Cardiac muscle cell (in vitro differentiated cells and primary cell): ENCODE data around the gene ZNF787. TPM values are rescaled to one million over a fixed set of nuclear protein-coding genes. Genes with fewer than 3 reads are reported as not detected.

ENCODE experiments used
- DNase-seq, 2 donors: peaks; one replicate each; pipeline versions ENCODE4 v3.0.0 to v3.0.0-alpha.2; 2010 to 2017; ENCODE audit warnings: low read depth in 1 of 2, low spot score in 1 of 2
- H3K27ac ChIP-seq: fragments of 200-600 bp; sonication (generic); 2 replicates; pipeline ENCODE4 v1.5.1; 2016
- H3K27me3 ChIP-seq: fragments of 200-600 bp; sonication (generic); 2 replicates; pipeline ENCODE4 v1.6.0; 2016; ENCODE audit warnings: control low read depth
- H3K36me3 ChIP-seq: fragments of 200-600 bp; sonication (generic); 2 replicates; pipeline ENCODE4 v1.5.1; 2016; ENCODE audit warnings: control low read depth
- H3K4me1 ChIP-seq: fragments of 200-600 bp; sonication (generic); 2 replicates; pipeline ENCODE4 v1.8.1; 2017; ENCODE audit warnings: low read depth, mild to moderate bottlenecking, mixed run types
- H3K4me3 ChIP-seq: fragments of 200-600 bp; sonication (generic); 2 replicates; pipeline ENCODE4 v1.5.1; 2016; ENCODE audit warnings: mild to moderate bottlenecking
- H3K9me3 ChIP-seq: fragments of 200-600 bp; sonication (generic); 2 replicates; pipeline ENCODE4 v1.5.1; 2017; ENCODE audit warnings: low read depth, mild to moderate bottlenecking, control low read depth
- CTCF ChIP-seq: IDR thresholded peaks from 2 replicates; pipeline ENCODE4 v1.5.1; 2012; ENCODE audit warnings: low read depth, mild to moderate bottlenecking, low read length
- polyA plus RNA-seq: library from polyadenylated mRNA; unstranded; fragments of >200 nt; fragmentation: Nextera tagmentation; extraction: Ambion mirVana; gene quantifications from 2 replicates; pipeline ENCODE4 v1.2.1, GENCODE V29; 2016
- total RNA-seq: library from RNA; depleted of rRNA; stranded (reverse); fragments of >200 nt; gene quantifications from 2 replicates; pipeline ENCODE4 v1.2.3, GENCODE V29; 2016

The ZNF787 gene
- total and polyA plus RNA-seq, 2 experiments from 2014 or later, result 29.2 to 45.5 TPM

GRCh38 chr19:56097776-56098175 lies 23.3 kb downstream of the ZNF787 start:
- H3K36me3 ChIP-seq, result no peaks in the 10 kb centered on the region
- DNase-seq, result no peak
- H3K4me1 ChIP-seq, result no peaks in the 10 kb centered on the region
- H3K27me3 ChIP-seq, result no peaks in the 10 kb centered on the region
- no peaks in the 10 kb centered on the region for H3K9me3 ChIP-seq
- no peak overlapping the region for H3K4me3 ChIP-seq
- no peak for TF ChIP-seq CTCF
- H3K27ac ChIP-seq, result peak overlapping the region; percentile 36

GRCh38 chr19:56097306-56097705 lies 23.8 kb downstream of the ZNF787 start:
- peak overlapping the region; percentile 36 for H3K27ac ChIP-seq
- no peaks in the 10 kb centered on the region for H3K36me3 ChIP-seq
- no peak for TF ChIP-seq CTCF
- no peak overlapping the region for H3K4me3 ChIP-seq
- DNase-seq, result no peak
- H3K9me3 ChIP-seq, result no peaks in the 10 kb centered on the region
- H3K4me1 ChIP-seq, result no peaks in the 10 kb centered on the region
- H3K27me3 ChIP-seq, result no peaks in the 10 kb centered on the region

DNA sequence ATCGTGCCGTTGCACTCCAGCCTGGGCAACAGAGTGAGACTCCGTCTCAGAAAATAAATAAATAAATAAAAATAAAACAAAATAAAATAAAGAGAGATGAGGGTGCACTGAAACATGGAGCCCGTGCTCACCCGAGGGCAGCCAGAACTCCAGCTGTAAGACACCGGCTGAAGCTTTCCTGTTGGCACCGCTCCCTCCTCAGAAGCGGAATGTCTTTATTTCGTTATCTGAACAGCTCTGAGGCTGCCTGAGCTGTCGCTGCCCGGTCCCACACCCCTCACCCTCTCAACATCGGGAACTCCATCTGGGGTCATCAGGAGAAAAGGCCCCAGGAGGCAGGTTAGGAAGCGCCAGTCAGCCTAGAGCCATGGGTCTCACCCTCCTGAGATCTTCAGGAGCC lies 24.4 kb downstream of the ZNF787 start:
- no peaks in the 10 kb centered on the region for H3K9me3 ChIP-seq
- H3K27me3 ChIP-seq, result no peaks in the 10 kb centered on the region
- no peak overlapping the region for H3K4me3 ChIP-seq
- DNase-seq, result no peak
- H3K36me3 ChIP-seq, result no peaks in the 10 kb centered on the region
- peak overlapping the region; percentile 36 for H3K27ac ChIP-seq
- TF ChIP-seq CTCF, result no peak
- no peaks in the 10 kb centered on the region for H3K4me1 ChIP-seq

DNA sequence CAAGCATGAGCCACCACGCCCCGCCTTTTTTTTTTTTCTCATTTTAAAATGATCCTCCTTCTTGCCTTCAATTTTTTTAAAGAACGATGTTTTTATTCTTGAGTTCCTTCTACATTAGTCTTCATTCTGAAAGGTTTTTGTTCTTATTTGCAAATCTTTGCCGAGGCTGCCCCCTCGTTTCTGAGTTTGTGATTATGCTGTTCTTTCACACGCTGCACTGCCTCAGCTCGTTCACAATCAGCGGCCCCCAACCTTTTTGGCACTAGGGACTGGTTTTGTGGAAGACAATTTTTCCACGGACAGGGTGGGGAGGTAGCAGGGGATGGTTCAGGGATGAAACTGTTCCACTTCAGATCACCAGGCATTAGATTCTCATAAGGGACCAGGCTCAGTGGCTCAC lies 26.6 kb downstream of the ZNF787 start:
- H3K27ac ChIP-seq, result no peak overlapping the region
- no peak for DNase-seq
- H3K27me3 ChIP-seq, result no peaks in the 10 kb centered on the region
- no peak for TF ChIP-seq CTCF
- H3K4me1 ChIP-seq, result no peaks in the 10 kb centered on the region
- H3K9me3 ChIP-seq, result no peaks in the 10 kb centered on the region
- H3K4me3 ChIP-seq, result no peak overlapping the region
- H3K36me3 ChIP-seq, result no peaks in the 10 kb centered on the region

GRCh38 chr19:56092685-56093631 lies 28.1 kb downstream of the ZNF787 start:
- Histone ChIP-seq H3K36me3 (no peaks in the 10 kb centered on the region), H3K4me3 (no peak overlapping the region), H3K27me3 (no peaks in the 10 kb centered on the region), H3K27ac (no peak overlapping the region), H3K9me3 (no peaks in the 10 kb centered on the region), H3K4me1 (no peaks in the 10 kb centered on the region)
- DNase-seq, result no peak
- TF ChIP-seq CTCF, result no peak
